ENCODE results near the gene DNAJA2. TPM values are rescaled to one million over a fixed set of nuclear protein-coding genes. Genes with fewer than 3 reads are reported as not detected.
"Not testable (repeated sequence)": the region's sequence is repeated elsewhere in the genome, so short reads cannot be mapped to it uniquely, and the experiment has no call there.

The DNAJA2 gene
- total RNA-seq, 2 experiments from 2014 or later, result 53.9 to 54.1 TPM

- Mint-ChIP-seq H3K4me1 (ENCODE audit: low read depth) (no peaks in the 10 kb centered on the region), H3K9me3 (ENCODE audit: insufficient read depth) (no peaks in the 10 kb centered on the region), H3K4me3 (no peak overlapping the region), H3K27ac (no peak overlapping the region), H3K36me3 (ENCODE audit: low read depth) (peaks cover 3% of the 10 kb centered on the region), H3K27me3 (ENCODE audit: low read depth) (no peaks in the 10 kb centered on the region)
- ATAC-seq (no peak), DNase-seq (no peak)
- POLR2A ChIA-PET, result no interaction called here
- CTCF ChIA-PET, result interaction anchor here (0.9 to 1.8 kb wide), 7 partner anchors 25 to 1215 kb away, joined by 3 to 10 read pairs (median 4); no protein-coding TSS in a partner anchor
Observed at GRCh38 chr16:46949241-46949892, 24.1 kb downstream of the DNAJA2 start.

GRCh38 chr16:46948548-46949166 is 24.8 kb downstream of the DNAJA2 start:
- ChIA-PET CTCF (interaction anchor here (0.9 to 1.8 kb wide), 12 partner anchors 18 to 1216 kb away, joined by 3 to 10 read pairs (median 4); no protein-coding TSS in a partner anchor), POLR2A (no interaction called here)
- Mint-ChIP-seq H3K4me3 (no peak overlapping the region), H3K4me1 (ENCODE audit: low read depth) (peaks cover 2% of the 10 kb centered on the region), H3K27me3 (ENCODE audit: low read depth) (no peaks in the 10 kb centered on the region), H3K9me3 (ENCODE audit: insufficient read depth) (no peaks in the 10 kb centered on the region), H3K27ac (no peak overlapping the region), H3K36me3 (ENCODE audit: low read depth) (no peaks in the 10 kb centered on the region)
- no peak for ATAC-seq
- DNase-seq, result no peak

- DNase-seq (peak; percentile 60), ATAC-seq (peak; percentile 71)
- Mint-ChIP-seq H3K9me3 (ENCODE audit: insufficient read depth) (no peaks in the 10 kb centered on the region), H3K4me1 (ENCODE audit: low read depth) (peaks cover 9% of the 10 kb centered on the region), H3K27me3 (ENCODE audit: low read depth) (no peaks in the 10 kb centered on the region), H3K36me3 (ENCODE audit: low read depth) (no peaks in the 10 kb centered on the region), H3K27ac (no peak overlapping the region), H3K4me3 (no peak overlapping the region)
- CTCF ChIA-PET, result interaction anchor here (0.9 to 1.8 kb wide), 12 partner anchors 18 to 1217 kb away, joined by 3 to 10 read pairs (median 4); no protein-coding TSS in a partner anchor
- POLR2A ChIA-PET, result interaction anchor here (0.6 kb wide), 1 partner anchor 26 kb away, joined by 3 read pairs; no protein-coding TSS in a partner anchor
Observed at GRCh38 chr16:46947900-46948547, 25.4 kb downstream of the DNAJA2 start.

- ChIA-PET POLR2A (interaction anchor here (1.2 kb wide), 1 partner anchor 28 kb away, joined by 3 read pairs; no protein-coding TSS in a partner anchor), CTCF (interaction anchor here (1.6 to 2.5 kb wide), 2 partner anchors 14 to 93 kb away, joined by 4 to 7 read pairs; no protein-coding TSS in a partner anchor)
- H3K9me3 Mint-ChIP-seq (ENCODE audit: insufficient read depth); H3K27ac Mint-ChIP-seq; H3K27me3 Mint-ChIP-seq (ENCODE audit: low read depth); H3K4me3 Mint-ChIP-seq; ATAC-seq; H3K36me3 Mint-ChIP-seq (ENCODE audit: low read depth); DNase-seq: not testable (repeated sequence)
- H3K4me1 Mint-ChIP-seq (ENCODE audit: low read depth), result peaks cover 18% of the 10 kb centered on the region
Observed at GRCh38 chr16:46944713-46945112, 28.8 kb downstream of the DNAJA2 start.

- Mint-ChIP-seq H3K27ac (no peak overlapping the region), H3K4me1 (ENCODE audit: low read depth) (peaks cover 8% of the 10 kb centered on the region), H3K36me3 (ENCODE audit: low read depth) (no peaks in the 10 kb centered on the region), H3K9me3 (ENCODE audit: insufficient read depth) (no peaks in the 10 kb centered on the region), H3K27me3 (ENCODE audit: low read depth) (no peaks in the 10 kb centered on the region), H3K4me3 (no peak overlapping the region)
- ATAC-seq (no peak), DNase-seq (no peak)
- POLR2A ChIA-PET, result interaction anchor here (0.6 kb wide), 1 partner anchor 36 kb away, joined by 3 read pairs; the partner anchor contains the start of gene DNAJA2
- CTCF ChIA-PET, result no interaction called here
Observed at GRCh38 chr16:46937536-46937935, 35.9 kb downstream of the DNAJA2 start.

GRCh38 chr16:46932802-46933201 is 40.7 kb downstream of the DNAJA2 start:
- H3K27ac Mint-ChIP-seq, result no peak overlapping the region
- CTCF ChIA-PET, result interaction anchor here (0.7 kb wide), 1 partner anchor 242 kb away, joined by 3 read pairs; no protein-coding TSS in a partner anchor
- peaks cover 5% of the 10 kb centered on the region for H3K4me1 Mint-ChIP-seq (ENCODE audit: low read depth)
- POLR2A ChIA-PET, result no interaction called here
- H3K4me3 Mint-ChIP-seq, result no peak overlapping the region
- no peaks in the 10 kb centered on the region for H3K27me3 Mint-ChIP-seq (ENCODE audit: low read depth)
- no peaks in the 10 kb centered on the region for H3K9me3 Mint-ChIP-seq (ENCODE audit: insufficient read depth)
- ATAC-seq, result no peak
- no peak for DNase-seq
- no peaks in the 10 kb centered on the region for H3K36me3 Mint-ChIP-seq (ENCODE audit: low read depth)

GRCh38 chr16:46930861-46931260 is 42.6 kb downstream of the DNAJA2 start:
- peaks cover 5% of the 10 kb centered on the region for H3K4me1 Mint-ChIP-seq (ENCODE audit: low read depth)
- H3K4me3 Mint-ChIP-seq, result no peak overlapping the region
- no peaks in the 10 kb centered on the region for H3K27me3 Mint-ChIP-seq (ENCODE audit: low read depth)
- no peak overlapping the region for H3K27ac Mint-ChIP-seq
- ChIA-PET POLR2A (no interaction called here), CTCF (interaction anchor here (1.0 to 6.2 kb wide), 8 partner anchors 10 to 271 kb away, joined by 3 to 37 read pairs (median 6); no protein-coding TSS in a partner anchor)
- ATAC-seq, result no peak
- no peak for DNase-seq
- H3K36me3 Mint-ChIP-seq (ENCODE audit: low read depth), result no peaks in the 10 kb centered on the region
- H3K9me3 Mint-ChIP-seq (ENCODE audit: insufficient read depth), result no peaks in the 10 kb centered on the region

- Mint-ChIP-seq H3K36me3 (ENCODE audit: low read depth) (no peaks in the 10 kb centered on the region), H3K4me1 (ENCODE audit: low read depth) (peaks cover 5% of the 10 kb centered on the region), H3K27ac (no peak overlapping the region), H3K9me3 (ENCODE audit: insufficient read depth) (no peaks in the 10 kb centered on the region), H3K27me3 (ENCODE audit: low read depth) (no peaks in the 10 kb centered on the region), H3K4me3 (no peak overlapping the region)
- ChIA-PET CTCF (interaction anchor here (0.6 to 6.2 kb wide), 20 partner anchors 10 to 368 kb away, joined by 3 to 37 read pairs (median 4); no protein-coding TSS in a partner anchor), POLR2A (interaction anchor here (0.6 kb wide), 1 partner anchor 79 kb away, joined by 3 read pairs; no protein-coding TSS in a partner anchor)
- DNase-seq (peak; percentile 72), ATAC-seq (peak; percentile 78)
Observed at GRCh38 chr16:46929378-46930332, 43.8 kb downstream of the DNAJA2 start.

- Mint-ChIP-seq H3K27me3 (ENCODE audit: low read depth) (no peaks in the 10 kb centered on the region), H3K27ac (no peak overlapping the region), H3K36me3 (ENCODE audit: low read depth) (no peaks in the 10 kb centered on the region), H3K4me1 (ENCODE audit: low read depth) (peaks cover 5% of the 10 kb centered on the region), H3K9me3 (ENCODE audit: insufficient read depth) (no peaks in the 10 kb centered on the region), H3K4me3 (no peak overlapping the region)
- DNase-seq, result no peak
- ChIA-PET CTCF (interaction anchor here (1.0 to 6.2 kb wide), 4 partner anchors 69 to 259 kb away, joined by 3 to 37 read pairs (median 10); no protein-coding TSS in a partner anchor), POLR2A (no interaction called here)
- ATAC-seq, result no peak
Observed at GRCh38 chr16:46928811-46929210, 44.7 kb downstream of the DNAJA2 start.

GRCh38 chr16:46927273-46927672 is 46.2 kb downstream of the DNAJA2 start:
- Mint-ChIP-seq H3K27ac (no peak overlapping the region), H3K9me3 (ENCODE audit: insufficient read depth) (no peaks in the 10 kb centered on the region), H3K4me1 (ENCODE audit: low read depth) (peaks cover 1% of the 10 kb centered on the region), H3K27me3 (ENCODE audit: low read depth) (no peaks in the 10 kb centered on the region), H3K4me3 (no peak overlapping the region), H3K36me3 (ENCODE audit: low read depth) (no peaks in the 10 kb centered on the region)
- ChIA-PET POLR2A (no interaction called here), CTCF (interaction anchor here (1.6 to 6.2 kb wide), 2 partner anchors 12 to 73 kb away, joined by 3 to 37 read pairs; no protein-coding TSS in a partner anchor)
- DNase-seq, result no peak
- no peak for ATAC-seq

Measured in activated CD8-positive, alpha-beta T cell treated with anti-CD3 and anti-CD28 coated beads, Interleukin-2, amount 10 ng/mL, durations not matched to agents 7 days and 5 days (primary cell).